Right hindlimb (tissue), 1 donor: ENCODE measurements around the gene MORF4L1.
A peak's percentile ranks its signal among the peaks of the same experiment; 100 is the strongest.
"Not testable (repeated sequence)": the region's sequence is repeated elsewhere in the genome, so short reads cannot be mapped to it uniquely, and the experiment has no call there.

Experiments
- DNase-seq: peaks from one replicate; pipeline ENCODE4 v3.0.0-alpha.2; 2018

The MORF4L1 gene

GRCh38 chr15:78859971-78860719 is 12.5 kb upstream of the MORF4L1 start:
- peak; percentile 81 for DNase-seq

DNA sequence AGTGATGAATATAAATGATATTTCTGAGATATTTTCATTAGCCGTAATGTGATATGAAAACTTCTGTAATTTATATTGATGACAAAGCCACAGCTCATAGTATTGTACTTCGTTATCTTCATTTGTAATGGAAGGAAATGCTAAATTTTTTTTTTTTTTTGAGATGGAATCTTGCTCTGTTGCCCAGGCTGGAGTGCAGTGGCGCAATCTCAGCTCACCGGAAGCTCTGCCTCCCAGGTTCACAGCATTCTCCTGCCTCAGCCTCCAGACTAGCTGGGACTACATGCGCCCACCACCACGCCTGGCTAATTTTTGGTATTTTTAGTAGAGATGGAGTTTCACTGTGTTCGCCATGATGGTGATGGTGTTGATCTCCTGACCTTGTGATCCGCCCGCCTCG is 7.1 kb upstream of the MORF4L1 start:
- DNase-seq, result not testable (repeated sequence)

DNA sequence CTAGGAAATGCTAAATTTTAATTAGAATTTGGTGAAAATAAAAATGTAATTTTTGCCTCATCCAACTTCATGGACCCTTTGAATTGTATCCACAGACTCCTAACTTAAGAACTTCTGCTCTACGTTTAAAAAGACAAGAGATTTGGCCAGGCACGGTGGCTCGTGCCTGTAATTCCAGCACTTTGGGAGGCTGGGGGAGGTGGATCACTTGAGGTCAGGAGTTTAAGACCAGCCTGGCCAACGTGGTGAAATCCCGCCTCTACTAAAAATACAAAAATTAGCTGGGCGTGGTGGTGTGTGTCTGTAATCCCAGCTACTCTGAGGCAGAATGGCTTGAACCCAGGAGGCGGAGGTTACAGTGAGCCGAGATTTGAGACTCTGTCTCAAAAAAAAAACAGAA is 6.7 kb upstream of the MORF4L1 start:
- DNase-seq, result not testable (repeated sequence)

- no peak for DNase-seq
Measured at GRCh38 chr15:78866803-78867202, 5.9 kb upstream of the MORF4L1 start.

GRCh38 chr15:78868366-78868765 is 4.3 kb upstream of the MORF4L1 start:
- no peak for DNase-seq

GRCh38 chr15:78871483-78872127 is 1.1 kb upstream of the MORF4L1 start:
- not testable (repeated sequence) for DNase-seq

GRCh38 chr15:78872972-78873792 is 492 bp downstream of the MORF4L1 start:
- DNase-seq, result peak; percentile 93

DNA sequence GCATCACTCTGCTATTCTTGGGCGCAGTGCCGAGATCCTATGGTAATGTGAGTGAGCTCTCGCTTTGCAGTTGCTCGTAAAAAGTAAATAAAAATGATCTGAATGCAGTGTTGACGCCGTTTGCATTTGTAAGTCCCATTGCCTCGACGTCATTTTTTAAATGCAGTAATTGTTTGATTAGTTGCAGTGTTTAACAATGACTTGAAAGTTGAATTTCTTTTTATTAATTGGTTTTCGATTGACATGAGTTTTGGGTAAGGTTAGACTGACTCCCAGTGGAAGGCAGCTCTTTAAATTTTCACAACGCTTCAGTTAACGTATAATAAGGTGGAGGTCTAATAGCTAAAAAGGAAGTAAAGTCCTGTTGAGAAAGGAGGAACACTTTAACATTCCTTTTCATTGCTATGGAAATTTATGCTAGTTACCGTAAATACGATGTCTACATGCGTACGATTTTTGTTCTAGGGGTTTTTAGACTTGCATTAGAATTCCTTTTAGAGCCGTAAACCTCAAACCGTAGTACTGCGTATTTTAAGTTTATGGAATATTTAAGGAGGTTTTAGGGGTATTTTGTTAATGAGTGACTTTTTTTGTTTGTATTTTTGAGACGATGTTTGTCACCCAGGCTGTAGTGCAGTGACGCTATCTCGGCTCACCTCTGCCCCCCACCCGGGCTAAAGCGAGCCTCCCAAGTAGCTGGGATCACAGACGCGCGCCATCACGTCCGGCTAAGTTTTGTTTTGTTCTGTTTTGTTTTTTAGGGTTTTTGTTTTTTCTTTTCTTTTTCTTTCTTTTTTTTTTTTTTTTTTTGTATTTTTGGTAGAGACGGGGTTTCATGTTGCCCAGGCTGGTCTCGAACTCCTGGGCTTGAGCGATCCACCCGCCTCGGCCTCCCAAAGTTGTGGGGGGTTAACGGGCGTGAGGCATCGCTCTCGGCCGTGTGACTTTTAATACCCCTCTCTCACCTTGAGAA is 1.4 kb downstream of the MORF4L1 start:
- no peak for DNase-seq

GRCh38 chr15:78875107-78875914 is 2.6 kb downstream of the MORF4L1 start:
- DNase-seq, result no peak

DNA sequence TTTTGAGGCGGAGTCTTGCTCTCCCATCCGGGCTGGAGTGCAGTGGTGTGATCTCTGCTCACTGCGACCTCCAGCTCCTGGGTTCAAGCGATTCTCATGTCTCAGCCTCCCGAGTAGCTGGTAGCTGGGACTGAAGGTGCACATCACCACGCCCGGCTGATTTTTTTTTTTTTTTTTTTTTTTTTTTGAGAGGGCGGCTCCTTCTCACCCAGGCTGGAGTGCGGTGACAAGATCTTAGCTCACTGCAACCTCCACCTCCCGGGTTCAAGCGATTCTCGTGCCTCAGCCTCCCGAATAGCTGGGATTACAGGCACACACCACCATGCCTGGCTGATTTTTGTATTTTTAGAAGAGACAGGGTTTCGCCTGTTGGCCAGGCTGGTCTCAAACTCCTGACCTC is 4.3 kb downstream of the MORF4L1 start:
- not testable (repeated sequence) for DNase-seq

DNA sequence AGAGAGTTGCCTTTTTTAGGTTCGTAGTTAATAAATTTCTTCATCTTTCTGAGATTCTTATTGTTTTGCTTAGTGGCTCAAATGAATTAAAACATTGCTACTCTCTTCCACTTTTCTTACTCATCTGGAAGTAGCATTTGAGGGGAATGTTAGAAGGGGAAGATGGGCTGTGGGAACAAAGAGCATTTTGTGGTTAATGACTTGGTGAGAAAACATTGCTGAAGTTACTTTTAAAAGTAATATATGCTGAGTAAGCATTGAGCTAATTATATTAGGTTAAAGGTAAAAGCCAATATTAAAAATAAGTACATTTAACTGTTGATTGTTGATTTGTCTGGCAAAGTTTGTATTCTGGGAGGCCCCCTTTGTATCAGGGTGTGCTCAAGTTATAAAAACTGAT is 5.7 kb downstream of the MORF4L1 start:
- no peak for DNase-seq

- DNase-seq, result no peak
Measured at GRCh38 chr15:78879517-78880241, 7.0 kb downstream of the MORF4L1 start.

DNA sequence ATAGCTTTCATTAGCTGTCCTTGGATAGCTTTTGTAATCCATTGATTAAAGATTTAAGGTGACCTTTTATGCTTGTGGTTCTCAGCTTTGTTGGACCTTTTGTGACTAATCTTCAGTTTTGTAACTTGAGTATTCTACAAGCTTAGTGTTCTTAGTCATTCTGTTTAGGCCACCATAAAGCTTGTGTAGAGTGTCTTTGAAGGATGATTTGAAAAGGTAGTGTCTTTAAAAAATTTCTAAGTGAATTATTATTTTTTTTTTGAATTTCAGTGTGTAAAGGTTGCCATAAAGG is 7.5 kb downstream of the MORF4L1 start:
- DNase-seq, result no peak

GRCh38 chr15:78880813-78881212 is 8.1 kb downstream of the MORF4L1 start:
- DNase-seq, result no peak

DNA sequence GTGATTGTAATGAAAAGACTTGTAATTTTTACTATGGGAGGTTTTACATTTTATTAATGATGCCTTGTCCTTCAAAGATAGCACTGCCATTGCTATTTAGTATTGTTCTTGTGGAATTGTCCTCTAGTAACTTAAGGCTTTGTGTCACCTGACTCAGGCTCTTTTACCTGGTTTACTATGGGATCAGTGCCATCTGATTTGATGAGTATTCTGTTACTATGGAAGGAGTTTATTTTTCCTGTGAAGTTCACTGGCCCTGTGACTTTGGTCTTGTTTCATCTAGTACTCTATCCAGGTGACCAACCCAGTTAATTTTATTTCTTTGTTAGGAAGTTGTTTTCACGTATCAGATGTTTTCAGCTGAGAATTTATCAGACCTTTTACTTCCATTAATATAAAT is 9.0 kb downstream of the MORF4L1 start:
- no peak for DNase-seq

DNA sequence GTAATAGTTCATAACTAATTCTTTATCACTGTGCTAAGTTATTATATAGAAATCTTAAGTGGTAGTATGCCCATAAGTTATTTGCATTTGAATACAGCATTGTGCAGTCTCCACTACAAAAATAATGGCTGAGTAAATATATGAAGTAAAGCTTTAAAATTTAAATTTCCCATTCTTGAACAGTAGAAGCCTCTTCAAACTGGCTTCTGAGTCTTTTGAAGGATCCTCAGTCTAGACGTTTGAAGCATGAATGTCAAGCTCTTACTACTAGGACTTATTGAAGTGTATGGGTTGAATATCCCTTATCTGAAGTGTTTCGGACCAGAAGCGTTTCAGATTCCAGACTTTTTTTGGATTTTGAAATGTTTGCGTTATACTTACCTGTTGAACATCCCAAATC is 16.3 kb downstream of the MORF4L1 start:
- no peak for DNase-seq

- no peak for DNase-seq
Measured at GRCh38 chr15:78893538-78893937, 20.8 kb downstream of the MORF4L1 start.

DNA sequence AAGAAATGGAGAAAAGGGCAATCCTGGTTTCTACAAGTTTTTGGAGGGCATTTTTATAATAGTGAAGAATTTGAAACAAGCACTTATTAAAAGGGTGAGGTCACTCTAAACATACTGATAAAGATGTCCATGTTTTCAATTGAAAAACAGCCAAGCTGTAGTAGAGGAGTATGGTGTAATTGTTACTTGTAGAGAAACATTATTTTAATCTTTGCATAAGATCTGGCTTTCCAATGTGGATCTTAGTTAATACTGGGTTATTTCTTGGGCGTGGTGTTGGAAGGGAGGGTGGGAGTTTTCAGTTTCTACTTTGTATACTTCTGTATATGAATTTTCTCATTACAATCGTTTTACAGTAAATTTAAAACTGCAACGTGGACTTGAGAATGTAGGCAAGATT is 22.8 kb downstream of the MORF4L1 start:
- no peak for DNase-seq

GRCh38 chr15:78898540-78898939 is 25.9 kb downstream of the MORF4L1 start:
- no peak for DNase-seq

DNA sequence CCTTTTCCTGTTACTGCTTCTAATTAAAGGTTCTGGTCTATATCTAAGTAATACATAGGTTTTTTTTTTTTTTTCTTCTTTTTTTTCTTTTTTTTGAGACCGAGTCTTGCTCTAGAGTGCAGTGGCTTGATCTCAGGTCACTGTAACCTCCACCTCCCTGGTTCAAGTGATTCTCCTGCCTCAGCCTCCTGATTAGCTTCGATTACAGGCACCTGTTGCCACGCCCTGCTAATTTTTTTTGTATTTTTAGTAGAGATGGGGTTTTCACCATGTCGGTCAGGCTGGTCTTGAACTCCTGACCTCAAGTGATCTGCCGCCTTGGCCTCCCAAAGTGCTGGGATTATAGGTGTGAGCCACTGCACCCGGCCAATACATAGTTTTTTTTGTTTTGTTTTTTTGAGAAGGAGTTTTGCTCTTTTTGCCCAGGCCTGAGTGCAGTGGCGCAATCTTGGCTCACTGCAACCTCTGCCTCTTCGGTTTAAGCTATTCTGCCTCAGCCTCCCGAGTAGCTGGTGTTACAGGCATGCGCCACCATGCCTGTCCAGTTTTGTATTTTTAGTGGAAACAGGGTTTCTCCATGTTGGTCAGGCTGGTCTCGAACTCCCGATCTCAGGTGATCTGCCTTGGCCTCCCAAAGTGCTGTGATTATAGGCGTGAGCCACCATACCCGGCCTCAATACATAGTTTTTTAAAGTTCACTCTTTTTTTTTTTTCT is 28.3 kb downstream of the MORF4L1 start:
- not testable (repeated sequence) for DNase-seq
